ENCODE data around the gene ZDHHC11.

- TF ChIP-seq, protein P1, sequence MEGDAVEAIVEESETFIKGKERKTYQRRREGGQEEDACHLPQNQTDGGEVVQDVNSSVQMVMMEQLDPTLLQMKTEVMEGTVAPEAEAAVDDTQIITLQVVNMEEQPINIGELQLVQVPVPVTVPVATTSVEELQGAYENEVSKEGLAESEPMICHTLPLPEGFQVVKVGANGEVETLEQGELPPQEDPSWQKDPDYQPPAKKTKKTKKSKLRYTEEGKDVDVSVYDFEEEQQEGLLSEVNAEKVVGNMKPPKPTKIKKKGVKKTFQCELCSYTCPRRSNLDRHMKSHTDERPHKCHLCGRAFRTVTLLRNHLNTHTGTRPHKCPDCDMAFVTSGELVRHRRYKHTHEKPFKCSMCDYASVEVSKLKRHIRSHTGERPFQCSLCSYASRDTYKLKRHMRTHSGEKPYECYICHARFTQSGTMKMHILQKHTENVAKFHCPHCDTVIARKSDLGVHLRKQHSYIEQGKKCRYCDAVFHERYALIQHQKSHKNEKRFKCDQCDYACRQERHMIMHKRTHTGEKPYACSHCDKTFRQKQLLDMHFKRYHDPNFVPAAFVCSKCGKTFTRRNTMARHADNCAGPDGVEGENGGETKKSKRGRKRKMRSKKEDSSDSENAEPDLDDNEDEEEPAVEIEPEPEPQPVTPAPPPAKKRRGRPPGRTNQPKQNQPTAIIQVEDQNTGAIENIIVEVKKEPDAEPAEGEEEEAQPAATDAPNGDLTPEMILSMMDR (conservative IDR thresholded peaks at IDR 0.05; ENCODE audit: low read length), result no peak
- no peak for TF ChIP-seq EZH2phosphoT487 (IDR thresholded peaks at IDR 0.05; ENCODE audit: borderline replicate concordance, low read depth, low read length)
These were observed 101.6 kb downstream of the ZDHHC11 start for GRCh38 chr5:749101-749670.
